HPDE6-E6E7 (cell line): ENCODE data around the gene SUSD4.

Experiments used
- DNase-seq: peaks from one replicate; pipeline ENCODE4 v3.0.0; 2011; ENCODE audit warnings: missing footprints; ENCODE audit errors: extremely low spot score

The SUSD4 gene

GRCh38 chr1:223186800-223187199 lies 177.2 kb downstream of the SUSD4 start:
- no peak for DNase-seq

GRCh38 chr1:223183268-223183862 lies 180.6 kb downstream of the SUSD4 start:
- no peak for DNase-seq

GRCh38 chr1:223180731-223181321 lies 183.2 kb downstream of the SUSD4 start:
- no peak for DNase-seq

GRCh38 chr1:223179786-223180185 lies 184.2 kb downstream of the SUSD4 start:
- no peak for DNase-seq

- DNase-seq: no peak
These were observed 184.7 kb downstream of the SUSD4 start for GRCh38 chr1:223179280-223179679.

- DNase-seq: no peak
These were observed 186.3 kb downstream of the SUSD4 start for GRCh38 chr1:223177681-223178080.

- no peak for DNase-seq
These were observed 187.5 kb downstream of the SUSD4 start for GRCh38 chr1:223176437-223176836.

GRCh38 chr1:223175633-223176032 lies 188.3 kb downstream of the SUSD4 start:
- DNase-seq: no peak

GRCh38 chr1:223175032-223175431 lies 188.9 kb downstream of the SUSD4 start:
- DNase-seq: no peak
